Measurements from ENCODE around the gene ABCC10. TPM values are rescaled to one million over a fixed set of nuclear protein-coding genes. Genes with fewer than 3 reads are reported as not detected.

ABCC10 gene
- total RNA-seq, 1 donor from 2014 or later = 22.8 TPM

GRCh38 chr6:43447604-43448003 is 20.3 kb downstream of the ABCC10 start:
- Histone ChIP-seq H3K4me3 (no peak overlapping the region), H3K27ac (no peak overlapping the region), H3K4me1 (no peaks in the 10 kb centered on the region), H3K9me3 (no peaks in the 10 kb centered on the region), H3K27me3 (no peaks in the 10 kb centered on the region), H3K36me3 (peaks cover 0 to 83% of the 10 kb centered on the region in 2 donors)
- no peak for DNase-seq (ENCODE audit: extremely low spot score in 2 of 2)
- intact Hi-C loops (cut with DNase I) = no loop called here
- TF ChIP-seq POLR2AphosphoS5 (IDR thresholded peaks at IDR 0.05; ENCODE audit: insufficient read depth in 1 of 2, low read depth in 1 of 2) (no peak), CTCF (IDR thresholded peaks at IDR 0.05) (no peak), POLR2A (IDR thresholded peaks at IDR 0.05) (no peak)

- no peak overlapping the region for H3K27ac ChIP-seq
- H3K36me3 ChIP-seq = peaks cover 0 to 70% of the 10 kb centered on the region in 2 donors
- H3K4me1 ChIP-seq = no peaks in the 10 kb centered on the region
- H3K9me3 ChIP-seq = no peaks in the 10 kb centered on the region
- TF ChIP-seq POLR2AphosphoS5 (IDR thresholded peaks at IDR 0.05; ENCODE audit: insufficient read depth in 1 of 2, low read depth in 1 of 2) (no peak), POLR2A (IDR thresholded peaks at IDR 0.05) (no peak), CTCF (IDR thresholded peaks at IDR 0.05) (no peak)
- intact Hi-C loops (cut with DNase I) = no loop called here
- H3K27me3 ChIP-seq = no peaks in the 10 kb centered on the region
- H3K4me3 ChIP-seq = no peak overlapping the region
- DNase-seq (ENCODE audit: extremely low spot score in 2 of 2) = no peak
These were observed 21.6 kb downstream of the ABCC10 start for GRCh38 chr6:43448916-43449315.

GRCh38 chr6:43450699-43451131 is 23.4 kb downstream of the ABCC10 start:
- Histone ChIP-seq H3K27ac (no peak overlapping the region), H3K4me1 (peaks cover 12% of the 10 kb centered on the region), H3K9me3 (no peaks in the 10 kb centered on the region), H3K27me3 (no peaks in the 10 kb centered on the region), H3K36me3 (peaks cover 0 to 52% of the 10 kb centered on the region in 2 donors), H3K4me3 (no peak overlapping the region)
- intact Hi-C loops (cut with DNase I) = loop anchor here (5.0 kb wide), 1 partner anchor 57 kb away; no protein-coding TSS in a partner anchor
- TF ChIP-seq CTCF (IDR thresholded peaks at IDR 0.05) (no peak), POLR2AphosphoS5 (IDR thresholded peaks at IDR 0.05; ENCODE audit: insufficient read depth in 1 of 2, low read depth in 1 of 2) (no peak), POLR2A (IDR thresholded peaks at IDR 0.05) (no peak)
- DNase-seq (ENCODE audit: extremely low spot score in 2 of 2) = no peak

GRCh38 chr6:43451348-43451747 is 24.0 kb downstream of the ABCC10 start:
- no peaks in the 10 kb centered on the region for H3K27me3 ChIP-seq
- no peaks in the 10 kb centered on the region for H3K9me3 ChIP-seq
- H3K27ac ChIP-seq = no peak overlapping the region
- no peak for DNase-seq (ENCODE audit: extremely low spot score in 2 of 2)
- intact Hi-C loops (cut with DNase I) = loop anchor here (5.0 kb wide), 1 partner anchor 56 kb away; no protein-coding TSS in a partner anchor
- H3K36me3 ChIP-seq = peaks cover 0 to 46% of the 10 kb centered on the region in 2 donors
- TF ChIP-seq CTCF (IDR thresholded peaks at IDR 0.05) = no peak
- no peak for TF ChIP-seq POLR2AphosphoS5 (IDR thresholded peaks at IDR 0.05; ENCODE audit: insufficient read depth in 1 of 2, low read depth in 1 of 2)
- no peak overlapping the region for H3K4me3 ChIP-seq
- H3K4me1 ChIP-seq = peaks cover 18% of the 10 kb centered on the region

GRCh38 chr6:43451939-43452338 is 24.6 kb downstream of the ABCC10 start:
- Histone ChIP-seq H3K9me3 (no peaks in the 10 kb centered on the region), H3K4me1 (peaks cover 18% of the 10 kb centered on the region), H3K36me3 (peaks cover 0 to 43% of the 10 kb centered on the region in 2 donors), H3K27me3 (no peaks in the 10 kb centered on the region), H3K27ac (no peak overlapping the region), H3K4me3 (no peak overlapping the region)
- no peak for DNase-seq (ENCODE audit: extremely low spot score in 2 of 2)
- TF ChIP-seq CTCF (IDR thresholded peaks at IDR 0.05) = no peak
- no peak for TF ChIP-seq POLR2AphosphoS5 (IDR thresholded peaks at IDR 0.05; ENCODE audit: insufficient read depth in 1 of 2, low read depth in 1 of 2)
- no peak for TF ChIP-seq POLR2A (IDR thresholded peaks at IDR 0.05)
- intact Hi-C loops (cut with DNase I) = loop anchor here (5.0 kb wide), 1 partner anchor 55 kb away; no protein-coding TSS in a partner anchor
